AG08396 (cell line): Measurements from ENCODE around the gene TADA2B.

Experiments
- DNase-seq: peaks from one replicate; pipeline ENCODE4 v3.0.0; 2012; ENCODE audit warnings: low spot score, mixed read lengths

TADA2B gene

GRCh38 chr4:7043284-7044136 is at the start of gene TADA2B:
Gene TADA2B, plus strand, starts transcription at chr4:7043372. Its CDS starts 208 bp downstream, at chr4:7043580.
- no peak for DNase-seq

GRCh38 chr4:6996481-6996880 is 46.7 kb upstream of the TADA2B start:
- no peak for DNase-seq

- DNase-seq: no peak
These were observed 43.7 kb upstream of the TADA2B start for GRCh38 chr4:6999172-7000086.

GRCh38 chr4:7000421-7001176 is 42.6 kb upstream of the TADA2B start:
- DNase-seq: no peak

GRCh38 chr4:7001271-7001670 is 41.9 kb upstream of the TADA2B start:
- DNase-seq: no peak

GRCh38 chr4:7002336-7002735 is 40.8 kb upstream of the TADA2B start:
- DNase-seq: no peak

GRCh38 chr4:7003176-7003878 is 39.8 kb upstream of the TADA2B start:
- DNase-seq: no peak

GRCh38 chr4:7003879-7004240 is 39.3 kb upstream of the TADA2B start:
- DNase-seq: no peak

GRCh38 chr4:7004331-7004730 is 38.8 kb upstream of the TADA2B start:
- no peak for DNase-seq

- no peak for DNase-seq
These were observed 37.6 kb upstream of the TADA2B start for GRCh38 chr4:7005571-7005970.

GRCh38 chr4:7006411-7006810 is 36.8 kb upstream of the TADA2B start:
- no peak for DNase-seq

GRCh38 chr4:7007142-7007907 is 35.8 kb upstream of the TADA2B start:
- DNase-seq: no peak

- no peak for DNase-seq
These were observed 35.2 kb upstream of the TADA2B start for GRCh38 chr4:7007944-7008343.

- no peak for DNase-seq
These were observed 33.6 kb upstream of the TADA2B start for GRCh38 chr4:7009564-7009963.

- no peak for DNase-seq
These were observed 30.0 kb upstream of the TADA2B start for GRCh38 chr4:7013175-7013574.

- DNase-seq: no peak
These were observed 28.4 kb upstream of the TADA2B start for GRCh38 chr4:7014815-7015214.

- DNase-seq: no peak
These were observed 27.7 kb upstream of the TADA2B start for GRCh38 chr4:7015383-7016035.

GRCh38 chr4:7016086-7016485 is 27.1 kb upstream of the TADA2B start:
- no peak for DNase-seq

GRCh38 chr4:7016512-7016911 is 26.7 kb upstream of the TADA2B start:
- no peak for DNase-seq

- DNase-seq: no peak
These were observed 25.6 kb upstream of the TADA2B start for GRCh38 chr4:7017446-7018048.
